HG02623 (cell line): ENCODE measurements around the gene FUT9.

Experiments used
- ATAC-seq: cut with Tn5 transposase; IDR thresholded peaks from one replicate; pipeline ENCODE4 v1.9.1; 2021; ENCODE audit warnings: moderate library complexity; ENCODE audit not compliant: unreplicated experiment

The FUT9 gene

GRCh38 chr6:96015518-96016333, at the start of gene FUT9:
TSS of gene FUT9 (plus strand) at chr6:96015974. CDS start at chr6:96203156, 187,182 bp downstream.
- no peak for ATAC-seq

GRCh38 chr6:95967594-95967993, 48.2 kb upstream of the FUT9 start:
- ATAC-seq, result no peak

GRCh38 chr6:95973976-95974375, 41.8 kb upstream of the FUT9 start:
- no peak for ATAC-seq

GRCh38 chr6:95978230-95978629, 37.5 kb upstream of the FUT9 start:
- no peak for ATAC-seq

- no peak for ATAC-seq
Measured at GRCh38 chr6:95991906-95992305, 23.9 kb upstream of the FUT9 start.

GRCh38 chr6:95994151-95994550, 21.6 kb upstream of the FUT9 start:
- ATAC-seq, result no peak

- ATAC-seq, result no peak
Measured at GRCh38 chr6:95998133-95998532, 17.6 kb upstream of the FUT9 start.

GRCh38 chr6:96001891-96002575, 13.7 kb upstream of the FUT9 start:
- no peak for ATAC-seq

- ATAC-seq, result no peak
Measured at GRCh38 chr6:96002576-96002910, 13.2 kb upstream of the FUT9 start.

- ATAC-seq, result no peak
Measured at GRCh38 chr6:96002912-96003311, 12.9 kb upstream of the FUT9 start.

- no peak for ATAC-seq
Measured at GRCh38 chr6:96007663-96008062, 8.1 kb upstream of the FUT9 start.

GRCh38 chr6:96013531-96013930, 2.2 kb upstream of the FUT9 start:
- no peak for ATAC-seq

- ATAC-seq, result no peak
Measured at GRCh38 chr6:96014846-96015517, 792 bp upstream of the FUT9 start.

- no peak for ATAC-seq
Measured at GRCh38 chr6:96016334-96017069, 728 bp downstream of the FUT9 start.

GRCh38 chr6:96017070-96017359, 1.2 kb downstream of the FUT9 start:
- no peak for ATAC-seq

- ATAC-seq, result no peak
Measured at GRCh38 chr6:96022225-96022624, 6.5 kb downstream of the FUT9 start.

GRCh38 chr6:96032661-96033060, 16.9 kb downstream of the FUT9 start:
- no peak for ATAC-seq

GRCh38 chr6:96051555-96051954, 35.8 kb downstream of the FUT9 start:
- no peak for ATAC-seq

- ATAC-seq, result no peak
Measured at GRCh38 chr6:96058082-96058481, 42.3 kb downstream of the FUT9 start.

GRCh38 chr6:96059586-96059985, 43.8 kb downstream of the FUT9 start:
- ATAC-seq, result no peak

GRCh38 chr6:96060249-96060648, 44.5 kb downstream of the FUT9 start:
- ATAC-seq, result no peak

GRCh38 chr6:96065213-96065612, 49.4 kb downstream of the FUT9 start:
- no peak for ATAC-seq
